PFSK-1 (cell line): ENCODE data around the gene GJB2.

Source experiments
- FOXP2 ChIP-seq: optimal IDR thresholded peaks from 2 replicates; pipeline ENCODE3; 2011; ENCODE audit warnings: borderline replicate concordance, control low read depth, inconsistent platforms; ENCODE audit not compliant: insufficient read depth; ENCODE audit errors: extremely low read length, extremely low read depth
- POLR2AphosphoS5 ChIP-seq: IDR thresholded peaks from 2 replicates; pipeline ENCODE4 v1.6.1; 2012; ENCODE audit warnings: low read depth, mild to moderate bottlenecking, control low read depth, low read length, moderate library complexity
- REST ChIP-seq, 2 experiments: IDR thresholded peaks; 2 replicates each; pipeline versions ENCODE4 v1.6.1 to v1.8.0; 2011 to 2012; ENCODE audit warnings: low read depth in 2 of 2, low read length in 2 of 2, control low read depth in 1 of 2, inconsistent platforms in 1 of 2, mild to moderate bottlenecking in 1 of 2, moderate library complexity in 1 of 2; ENCODE audit not compliant: insufficient read depth in 1 of 2
- SIN3A ChIP-seq: IDR thresholded peaks from 2 replicates; pipeline ENCODE4 v1.6.1; 2012; ENCODE audit warnings: mild to moderate bottlenecking, low read length, moderate library complexity, borderline replicate concordance; ENCODE audit not compliant: insufficient read depth
- TAF1 ChIP-seq: IDR thresholded peaks from 2 replicates; pipeline ENCODE4 v1.6.1; 2012; ENCODE audit warnings: low read length, control low read depth, borderline replicate concordance; ENCODE audit not compliant: insufficient read depth

The GJB2 gene

DNA sequence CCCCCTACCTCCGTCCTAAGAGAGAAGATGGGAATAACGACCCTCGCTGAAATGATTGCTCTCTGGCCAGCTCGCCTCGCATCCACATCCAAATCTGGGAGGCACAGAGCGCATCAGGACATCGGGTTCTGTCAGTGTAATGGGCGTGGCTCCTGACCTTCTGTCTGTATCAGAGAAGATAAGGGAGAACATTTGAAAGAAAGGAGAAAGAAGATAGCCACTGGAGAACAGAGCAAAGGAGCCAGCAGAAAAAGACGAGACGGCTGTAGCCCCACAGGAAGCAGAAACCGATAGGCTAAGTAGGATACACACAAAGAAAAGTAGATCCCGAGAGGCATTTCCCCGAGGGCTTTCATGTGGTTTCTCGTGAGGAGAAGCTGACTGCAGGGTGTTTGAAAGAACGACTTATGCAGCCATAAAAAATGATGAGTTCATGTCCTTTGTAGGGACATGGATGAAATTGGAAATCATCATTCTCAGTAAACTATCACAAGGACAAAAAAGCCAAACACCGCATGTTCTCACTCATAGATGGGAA lies 14.0 kb upstream of the GJB2 start:
- TF ChIP-seq SIN3A (no peak), POLR2AphosphoS5 (no peak), FOXP2 (no peak), REST (IDR thresholded peaks at IDR 0.05; ENCODE audit: insufficient read depth in 1 of 2, low read depth in 2 of 2, low read length in 2 of 2) (no peak), TAF1 (no peak)

DNA sequence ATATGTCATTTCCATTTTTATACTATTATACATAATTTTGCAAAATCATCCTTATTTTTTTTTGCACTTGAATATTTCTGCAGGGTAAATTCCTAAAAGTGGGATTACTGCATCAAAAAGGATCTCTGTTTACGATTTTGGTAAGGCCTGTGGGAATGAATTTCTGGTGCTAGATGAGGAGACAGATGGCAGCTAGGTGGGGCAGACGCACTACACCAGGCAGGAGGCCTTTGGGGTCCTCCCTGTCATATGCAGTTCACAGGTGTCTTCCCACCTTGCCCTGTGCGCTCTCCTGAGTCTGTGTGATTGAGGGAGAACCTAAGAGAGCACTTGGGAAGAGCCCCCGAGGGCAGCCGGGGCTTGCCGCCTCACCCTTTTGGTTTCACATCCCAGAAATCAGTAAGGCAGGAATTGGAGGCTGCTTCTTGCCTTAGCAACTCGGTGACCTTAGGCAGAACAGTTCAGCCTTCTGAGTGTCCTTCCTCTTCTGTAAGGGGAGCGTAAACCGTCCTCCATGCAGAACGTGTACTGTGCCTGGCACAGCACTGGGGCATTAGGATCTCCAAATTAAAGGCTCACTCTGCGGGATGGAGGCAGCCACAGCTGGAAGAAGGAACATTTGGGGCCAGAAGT lies 13.4 kb upstream of the GJB2 start:
- TF ChIP-seq FOXP2 (no peak), REST (IDR thresholded peaks at IDR 0.05; ENCODE audit: insufficient read depth in 1 of 2, low read depth in 2 of 2, low read length in 2 of 2) (no peak), SIN3A (no peak), TAF1 (no peak), POLR2AphosphoS5 (no peak)

- TF ChIP-seq TAF1: no peak
- TF ChIP-seq POLR2AphosphoS5: no peak
- no peak for TF ChIP-seq SIN3A
- TF ChIP-seq FOXP2: no peak
- no peak for TF ChIP-seq REST (IDR thresholded peaks at IDR 0.05; ENCODE audit: insufficient read depth in 1 of 2, low read depth in 2 of 2, low read length in 2 of 2)
Measured at GRCh38 chr13:20198781-20199180, 6.0 kb upstream of the GJB2 start.

GRCh38 chr13:20197361-20197834 lies 4.7 kb upstream of the GJB2 start:
- no peak for TF ChIP-seq SIN3A
- no peak for TF ChIP-seq REST (IDR thresholded peaks at IDR 0.05; ENCODE audit: insufficient read depth in 1 of 2, low read depth in 2 of 2, low read length in 2 of 2)
- TF ChIP-seq TAF1: no peak
- TF ChIP-seq FOXP2: no peak
- TF ChIP-seq POLR2AphosphoS5: no peak
